Measurements from ENCODE around the gene KASH5.

DNA sequence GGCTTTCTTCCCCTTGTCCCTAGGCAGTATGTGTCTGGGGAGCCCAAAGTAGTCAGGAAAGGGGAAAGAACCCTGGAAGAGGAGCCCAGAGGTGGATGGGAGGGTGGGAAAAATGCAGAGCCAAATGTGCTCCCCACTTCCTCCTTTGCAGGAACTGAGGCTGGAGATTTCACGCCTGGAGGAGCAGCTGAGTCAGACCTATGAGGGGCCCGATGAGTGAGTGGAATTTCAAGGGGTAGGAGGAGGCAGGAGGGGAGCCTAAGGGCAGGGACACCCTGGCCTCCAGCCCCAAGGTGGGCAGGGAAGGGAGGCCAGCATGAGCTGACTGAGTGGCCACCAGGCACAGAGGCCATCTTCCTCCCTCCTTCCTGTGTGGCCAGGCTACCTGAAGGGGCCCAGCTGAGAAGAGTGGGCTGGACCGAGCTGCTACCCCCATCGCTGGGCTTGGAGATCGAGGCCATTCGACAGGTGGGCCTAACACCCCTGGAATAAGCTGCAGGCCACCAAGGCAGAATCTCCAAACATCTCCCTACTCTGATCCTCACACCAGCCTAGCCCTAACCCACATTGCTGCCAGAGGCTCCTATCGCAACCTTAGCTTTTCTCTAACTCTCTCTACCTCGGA lies 20.9 kb downstream of the KASH5 start:
- TF ChIP-seq, protein P1, sequence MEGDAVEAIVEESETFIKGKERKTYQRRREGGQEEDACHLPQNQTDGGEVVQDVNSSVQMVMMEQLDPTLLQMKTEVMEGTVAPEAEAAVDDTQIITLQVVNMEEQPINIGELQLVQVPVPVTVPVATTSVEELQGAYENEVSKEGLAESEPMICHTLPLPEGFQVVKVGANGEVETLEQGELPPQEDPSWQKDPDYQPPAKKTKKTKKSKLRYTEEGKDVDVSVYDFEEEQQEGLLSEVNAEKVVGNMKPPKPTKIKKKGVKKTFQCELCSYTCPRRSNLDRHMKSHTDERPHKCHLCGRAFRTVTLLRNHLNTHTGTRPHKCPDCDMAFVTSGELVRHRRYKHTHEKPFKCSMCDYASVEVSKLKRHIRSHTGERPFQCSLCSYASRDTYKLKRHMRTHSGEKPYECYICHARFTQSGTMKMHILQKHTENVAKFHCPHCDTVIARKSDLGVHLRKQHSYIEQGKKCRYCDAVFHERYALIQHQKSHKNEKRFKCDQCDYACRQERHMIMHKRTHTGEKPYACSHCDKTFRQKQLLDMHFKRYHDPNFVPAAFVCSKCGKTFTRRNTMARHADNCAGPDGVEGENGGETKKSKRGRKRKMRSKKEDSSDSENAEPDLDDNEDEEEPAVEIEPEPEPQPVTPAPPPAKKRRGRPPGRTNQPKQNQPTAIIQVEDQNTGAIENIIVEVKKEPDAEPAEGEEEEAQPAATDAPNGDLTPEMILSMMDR (IDR thresholded peaks at IDR 0.05; ENCODE audit: low read depth, low read length): no peak
- TF ChIP-seq EZH2phosphoT487 (IDR thresholded peaks at IDR 0.05; ENCODE audit: low read depth): no peak
